ENCODE data around the gene ALPK3. TPM values are rescaled to one million over a fixed set of nuclear protein-coding genes. Genes with fewer than 3 reads are reported as not detected.
"Not testable (repeated sequence)": the region's sequence is repeated elsewhere in the genome, so short reads cannot be mapped to it uniquely, and the experiment has no call there.

Gene ALPK3
- total RNA-seq, 3 donors from 2014 or later (not counting 1 experiment from before 2014, with no cell fraction given) = 0.35 to 1.1 (median 0.63) TPM

- not testable (repeated sequence) for H3K27me3 ChIP-seq (ENCODE audit: control insufficient read depth, insufficient read depth, low read length); H3K4me3 Mint-ChIP-seq; H3K9me3 Mint-ChIP-seq; H3K27me3 Mint-ChIP-seq (ENCODE audit: low read depth in 2 of 2); H3K9me3 ChIP-seq (ENCODE audit: control insufficient read depth, insufficient read depth, low read length); H3K27ac Mint-ChIP-seq; H3K36me3 ChIP-seq (ENCODE audit: control insufficient read depth, insufficient read depth, low read length); H3K27ac ChIP-seq (ENCODE audit: low read length); H3K4me3 ChIP-seq (ENCODE audit: low read length); H3K4me1 ChIP-seq (ENCODE audit: control insufficient read depth, insufficient read depth, low read length); H3K4me1 Mint-ChIP-seq
- intact Hi-C loops (cut with micrococcal nuclease) = loop anchor here (1.0 to 10.0 kb wide), 2 partner anchors 83 to 199 kb away; no protein-coding TSS in a partner anchor
- 75% methylated on average over 5 of the region's 7 CpGs for whole genome bisulfite sequencing (ENCODE audit: insufficient coverage)
- ATAC-seq (peak in 2 of 3 donors; percentile 53 to 71), DNase-seq (peak in 1 of 2 donors; percentile 52)
- H3K36me3 Mint-ChIP-seq = peaks cover 13% of the 10 kb centered on the region
- TF ChIP-seq, protein P1, sequence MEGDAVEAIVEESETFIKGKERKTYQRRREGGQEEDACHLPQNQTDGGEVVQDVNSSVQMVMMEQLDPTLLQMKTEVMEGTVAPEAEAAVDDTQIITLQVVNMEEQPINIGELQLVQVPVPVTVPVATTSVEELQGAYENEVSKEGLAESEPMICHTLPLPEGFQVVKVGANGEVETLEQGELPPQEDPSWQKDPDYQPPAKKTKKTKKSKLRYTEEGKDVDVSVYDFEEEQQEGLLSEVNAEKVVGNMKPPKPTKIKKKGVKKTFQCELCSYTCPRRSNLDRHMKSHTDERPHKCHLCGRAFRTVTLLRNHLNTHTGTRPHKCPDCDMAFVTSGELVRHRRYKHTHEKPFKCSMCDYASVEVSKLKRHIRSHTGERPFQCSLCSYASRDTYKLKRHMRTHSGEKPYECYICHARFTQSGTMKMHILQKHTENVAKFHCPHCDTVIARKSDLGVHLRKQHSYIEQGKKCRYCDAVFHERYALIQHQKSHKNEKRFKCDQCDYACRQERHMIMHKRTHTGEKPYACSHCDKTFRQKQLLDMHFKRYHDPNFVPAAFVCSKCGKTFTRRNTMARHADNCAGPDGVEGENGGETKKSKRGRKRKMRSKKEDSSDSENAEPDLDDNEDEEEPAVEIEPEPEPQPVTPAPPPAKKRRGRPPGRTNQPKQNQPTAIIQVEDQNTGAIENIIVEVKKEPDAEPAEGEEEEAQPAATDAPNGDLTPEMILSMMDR (IDR thresholded peaks at IDR 0.05) = peak; percentile 70
Observed at GRCh38 chr15:84845631-84846030, 28.5 kb downstream of the ALPK3 start.

DNA sequence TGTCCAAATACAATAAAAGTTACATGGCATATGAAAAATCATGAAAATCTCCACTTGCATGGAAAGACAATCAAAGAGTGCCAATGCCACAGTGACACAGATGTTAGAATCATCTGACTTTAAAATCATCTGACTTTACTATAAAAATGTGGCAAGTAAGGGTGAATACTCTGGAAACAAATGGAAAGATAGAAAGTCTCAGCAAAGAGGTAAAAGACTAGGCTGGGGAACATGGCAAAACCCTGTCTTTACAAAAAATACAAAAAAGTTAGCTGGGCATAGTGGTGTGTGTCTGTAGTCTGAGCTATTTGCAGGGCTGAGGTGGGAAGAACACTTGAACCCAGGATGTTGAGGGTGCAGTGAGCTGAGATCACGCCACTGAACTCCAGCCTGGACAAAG, 29.1 kb downstream of the ALPK3 start:
- ATAC-seq (no peak), DNase-seq (no peak)
- Mint-ChIP-seq H3K36me3 (peaks cover 13% of the 10 kb centered on the region), H3K4me3 (no peak overlapping the region), H3K4me1 (no peaks in the 10 kb centered on the region), H3K27ac (no peak overlapping the region), H3K27me3 (ENCODE audit: low read depth in 2 of 2) (no peaks in the 10 kb centered on the region), H3K9me3 (peaks cover 3 to 8% of the 10 kb centered on the region in 2 donors)
- intact Hi-C loops (cut with micrococcal nuclease) = loop anchor here (10.0 kb wide), 1 partner anchor 199 kb away; no protein-coding TSS in a partner anchor
- Histone ChIP-seq H3K4me1 (ENCODE audit: control insufficient read depth, insufficient read depth, low read length) (no peaks in the 10 kb centered on the region), H3K9me3 (ENCODE audit: control insufficient read depth, insufficient read depth, low read length) (no peaks in the 10 kb centered on the region), H3K27ac (ENCODE audit: low read length) (no peak overlapping the region), H3K4me3 (ENCODE audit: low read length) (no peak overlapping the region), H3K36me3 (ENCODE audit: control insufficient read depth, insufficient read depth, low read length) (no peaks in the 10 kb centered on the region), H3K27me3 (ENCODE audit: control insufficient read depth, insufficient read depth, low read length) (no peaks in the 10 kb centered on the region)
- TF ChIP-seq, protein P1 (IDR thresholded peaks at IDR 0.05) = no peak
- WGBS (ENCODE audit: insufficient coverage) = no CpG with 5 or more reads among the region's 1 CpG

DNA sequence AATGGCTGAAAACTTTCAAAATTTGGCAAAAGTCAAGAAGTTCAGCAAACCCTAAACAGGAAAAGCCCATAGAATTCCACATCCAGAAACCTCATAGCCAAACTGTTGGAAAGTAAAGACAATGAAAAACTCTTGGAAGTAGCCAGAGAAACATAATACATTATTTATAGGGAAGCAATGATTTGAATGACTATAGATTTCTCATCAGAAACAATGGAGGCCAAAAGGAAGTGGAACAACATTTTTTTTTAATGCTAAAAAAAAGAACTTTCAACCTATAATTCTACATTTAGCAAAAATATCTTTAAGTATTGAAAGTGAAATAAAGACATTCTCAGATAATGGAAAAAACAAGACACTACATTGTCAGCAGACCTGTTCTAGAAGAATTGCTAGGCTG, 30.2 kb downstream of the ALPK3 start:
- ATAC-seq = no peak
- Mint-ChIP-seq H3K36me3 (peaks cover 13% of the 10 kb centered on the region), H3K27ac (no peak overlapping the region), H3K4me3 (no peak overlapping the region), H3K9me3 (peaks cover 3 to 8% of the 10 kb centered on the region in 2 donors), H3K4me1 (no peaks in the 10 kb centered on the region), H3K27me3 (ENCODE audit: low read depth in 2 of 2) (no peaks in the 10 kb centered on the region)
- H3K36me3 ChIP-seq (ENCODE audit: control insufficient read depth, insufficient read depth, low read length) = no peaks in the 10 kb centered on the region
- no peaks in the 10 kb centered on the region for H3K9me3 ChIP-seq (ENCODE audit: control insufficient read depth, insufficient read depth, low read length)
- TF ChIP-seq, protein P1 (IDR thresholded peaks at IDR 0.05) = no peak
- no peaks in the 10 kb centered on the region for H3K4me1 ChIP-seq (ENCODE audit: control insufficient read depth, insufficient read depth, low read length)
- DNase-seq = no peak
- H3K27ac ChIP-seq (ENCODE audit: low read length) = no peak overlapping the region
- H3K27me3 ChIP-seq (ENCODE audit: control insufficient read depth, insufficient read depth, low read length) = no peaks in the 10 kb centered on the region
- intact Hi-C loops (cut with micrococcal nuclease) = loop anchor here (10.0 kb wide), 1 partner anchor 197 kb away; no protein-coding TSS in a partner anchor
- H3K4me3 ChIP-seq (ENCODE audit: low read length) = no peak overlapping the region

DNA sequence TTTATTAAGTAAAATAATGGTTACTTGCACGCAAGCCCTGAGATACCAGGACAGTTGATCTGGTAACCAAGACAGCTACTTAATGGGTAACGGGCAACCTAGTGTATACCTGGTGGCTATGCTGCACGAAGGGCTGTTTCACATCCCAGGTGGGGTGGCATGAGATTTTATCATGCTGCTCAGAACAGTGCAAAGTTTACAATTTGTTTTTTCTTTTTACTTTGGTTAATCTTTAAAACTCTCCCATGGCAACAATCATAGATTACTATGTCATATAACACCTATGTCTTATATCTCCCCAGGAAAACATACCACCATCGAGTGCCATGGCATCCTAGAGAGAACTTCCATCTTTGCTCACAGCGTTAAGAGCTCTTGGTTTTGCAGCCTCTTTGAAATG, 35.1 kb downstream of the ALPK3 start:
- Mint-ChIP-seq H3K4me3 (no peak overlapping the region), H3K9me3 (peaks cover 0 to 4% of the 10 kb centered on the region in 2 donors), H3K4me1 (no peaks in the 10 kb centered on the region), H3K27ac (no peak overlapping the region), H3K27me3 (ENCODE audit: low read depth in 2 of 2) (no peaks in the 10 kb centered on the region), H3K36me3 (peaks cover 7% of the 10 kb centered on the region)
- Histone ChIP-seq H3K27me3 (ENCODE audit: control insufficient read depth, insufficient read depth, low read length) (no peaks in the 10 kb centered on the region), H3K9me3 (ENCODE audit: control insufficient read depth, insufficient read depth, low read length) (no peaks in the 10 kb centered on the region), H3K4me3 (ENCODE audit: low read length) (no peak overlapping the region), H3K36me3 (ENCODE audit: control insufficient read depth, insufficient read depth, low read length) (no peaks in the 10 kb centered on the region), H3K4me1 (ENCODE audit: control insufficient read depth, insufficient read depth, low read length) (no peaks in the 10 kb centered on the region), H3K27ac (ENCODE audit: low read length) (no peak overlapping the region)
- 94% methylated on average over 5 of the region's 5 CpGs for WGBS (ENCODE audit: insufficient coverage)
- no peak for ATAC-seq
- TF ChIP-seq, protein P1 (IDR thresholded peaks at IDR 0.05) = no peak
- DNase-seq = no peak
- intact Hi-C loops (cut with micrococcal nuclease) = no loop called here

Data from natural killer cell (primary cell).